Measurements from ENCODE around the gene HNRNPDL. TPM values are rescaled to one million over a fixed set of nuclear protein-coding genes. Genes with fewer than 3 reads are reported as not detected.

Gene HNRNPDL
- total RNA-seq (2014; rRNA removed; shearing (Covaris generic)) = 332 and 396 TPM in 2 replicates

DNA sequence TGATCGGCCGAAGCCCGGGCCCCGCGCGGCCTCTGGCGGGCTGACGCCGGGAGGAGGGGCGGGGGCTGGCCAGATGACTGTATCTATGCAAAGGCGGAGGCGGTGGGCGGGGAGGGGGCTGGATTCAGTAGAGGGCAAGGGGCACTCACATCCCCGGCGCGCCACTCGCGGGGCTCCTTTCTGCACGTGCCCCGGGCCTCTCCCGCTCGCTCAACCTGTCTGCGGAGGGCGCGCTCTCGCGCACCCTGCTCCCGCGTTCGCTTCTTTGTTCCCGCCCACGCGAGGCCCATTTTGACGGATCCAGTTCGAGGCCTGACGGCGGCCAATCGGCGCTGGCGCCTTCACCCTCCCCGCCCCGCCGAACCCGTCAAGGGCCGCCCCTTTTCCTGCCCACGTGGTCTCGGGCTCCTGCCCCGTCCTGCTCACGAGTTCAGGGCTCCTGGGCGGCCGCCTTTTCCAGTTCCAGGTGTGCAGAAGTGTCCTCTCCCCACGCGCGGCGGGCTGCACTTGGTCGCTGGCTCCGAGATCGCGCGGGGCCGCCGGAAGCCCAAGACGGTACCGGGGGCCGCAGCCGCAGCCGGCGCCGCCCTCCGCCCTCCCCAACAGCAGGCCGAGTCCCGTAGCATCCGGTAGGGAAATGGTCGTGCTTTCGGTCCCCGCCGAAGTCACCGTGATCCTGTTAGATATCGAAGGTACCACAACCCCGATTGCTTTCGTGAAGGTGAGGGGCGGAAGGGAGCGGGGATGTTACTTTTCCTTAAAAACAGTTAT is at the start of gene HNRNPDL, which contains the start of gene ENOPH1:
Gene HNRNPDL (minus strand): TSS at position 270 of the 771 bp plus-strand sequence. CDS start 772 bp downstream, outside the sequence.
Gene ENOPH1 (plus strand): TSS at position 398 of the 771 bp plus-strand sequence. CDS start 240 bp downstream, at position 638.

DNA sequence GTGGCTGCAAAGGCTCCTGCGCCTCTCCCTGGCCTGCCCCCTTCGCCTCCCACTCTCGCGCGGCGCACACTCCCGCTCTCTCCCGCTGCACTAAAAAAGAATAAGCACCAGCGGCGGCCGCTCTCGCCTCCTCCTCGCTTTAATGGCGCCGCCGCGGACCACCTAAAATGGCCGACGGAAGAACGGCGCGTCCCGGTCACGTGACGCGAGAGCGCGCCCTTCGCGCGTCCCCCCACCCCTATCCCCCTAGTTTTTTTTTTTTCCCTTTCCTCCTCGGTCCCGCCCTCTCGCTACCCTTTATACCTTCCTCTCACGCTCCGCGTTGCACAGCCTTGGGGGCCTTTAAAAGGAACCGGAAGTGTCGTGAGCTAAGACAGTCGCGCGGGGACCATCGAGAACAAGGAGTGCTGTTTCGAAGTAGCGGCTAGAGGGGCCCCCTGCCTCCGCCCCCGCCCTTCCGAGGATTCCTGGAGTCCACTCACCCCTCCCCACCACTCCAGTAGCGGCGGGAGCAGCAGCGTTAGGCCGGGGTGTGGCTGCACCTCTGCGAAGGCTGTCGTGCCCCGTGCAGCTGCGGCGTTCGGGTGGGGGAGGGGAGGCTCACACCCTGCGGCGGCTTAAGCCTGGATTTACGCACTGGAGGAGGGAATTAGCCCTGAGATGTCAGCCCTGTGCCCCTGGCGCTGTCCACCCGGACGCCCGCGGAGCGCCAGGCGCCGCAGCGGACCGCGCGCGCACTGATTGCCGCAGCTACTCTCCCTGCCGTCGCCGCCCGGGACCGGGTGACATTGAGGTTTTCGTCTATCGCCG is 56.2 kb downstream of the HNRNPDL start, which contains the start of gene HNRNPD:
Gene HNRNPD (minus strand): TSS at position 176 of the 810 bp plus-strand sequence. CDS start 313 bp downstream, outside the sequence.

Small RNA genes lying within 50 kb of the gene (small RNA-seq; reads per million reads assigned to genes)
- not detected for gene RF00150

Other genes with a start within 250 kb of the HNRNPDL start
- gene HNRNPD, start 56.5 kb downstream of the HNRNPDL start, total RNA-seq (2014; rRNA removed; shearing (Covaris generic)) = 109 and 121 TPM in 2 replicates
- gene ENOPH1, start 128 bp upstream of the HNRNPDL start, total RNA-seq (2014; rRNA removed; shearing (Covaris generic)) = 25.9 and 28.3 TPM in 2 replicates
- gene TMEM150C, start 131.5 kb upstream of the HNRNPDL start, total RNA-seq (2014; rRNA removed; shearing (Covaris generic)) = 0.04 and 0.08 TPM in 2 replicates